GM19397 (cell line): Measurements from ENCODE around the gene AGTPBP1.
"Not testable (repeated sequence)": the region's sequence is repeated elsewhere in the genome, so short reads cannot be mapped to it uniquely, and the experiment has no call there.

Source experiments
- ATAC-seq: cut with Tn5 transposase; IDR thresholded peaks from one replicate; pipeline ENCODE4 v1.9.1; 2021; ENCODE audit warnings: mild to moderate bottlenecking, moderate library complexity; ENCODE audit not compliant: unreplicated experiment

AGTPBP1 gene

GRCh38 chr9:85645909-85646627 is 95.7 kb downstream of the AGTPBP1 start:
- no peak for ATAC-seq

- no peak for ATAC-seq
These were observed 101.3 kb downstream of the AGTPBP1 start for GRCh38 chr9:85640425-85640824.

GRCh38 chr9:85639675-85640186 is 102.0 kb downstream of the AGTPBP1 start:
- no peak for ATAC-seq

GRCh38 chr9:85631809-85632208 is 109.9 kb downstream of the AGTPBP1 start:
- no peak for ATAC-seq

- no peak for ATAC-seq
These were observed 111.1 kb downstream of the AGTPBP1 start for GRCh38 chr9:85630676-85631075.

- no peak for ATAC-seq
These were observed 124.5 kb downstream of the AGTPBP1 start for GRCh38 chr9:85617141-85617670.

GRCh38 chr9:85615792-85616191 is 126.0 kb downstream of the AGTPBP1 start:
- ATAC-seq = no peak

GRCh38 chr9:85610074-85610860 is 131.5 kb downstream of the AGTPBP1 start:
- peak; percentile 93 for ATAC-seq

- ATAC-seq = no peak
These were observed 135.8 kb downstream of the AGTPBP1 start for GRCh38 chr9:85605905-85606304.

- ATAC-seq = no peak
These were observed 137.8 kb downstream of the AGTPBP1 start for GRCh38 chr9:85603936-85604335.

- ATAC-seq = no peak
These were observed 139.0 kb downstream of the AGTPBP1 start for GRCh38 chr9:85602742-85603141.

GRCh38 chr9:85600675-85601263 is 141.0 kb downstream of the AGTPBP1 start:
- ATAC-seq = no peak

GRCh38 chr9:85599540-85600105 is 142.1 kb downstream of the AGTPBP1 start:
- no peak for ATAC-seq

GRCh38 chr9:85594316-85594715 is 147.4 kb downstream of the AGTPBP1 start:
- no peak for ATAC-seq

- ATAC-seq = no peak
These were observed 155.1 kb downstream of the AGTPBP1 start for GRCh38 chr9:85586684-85587083.

GRCh38 chr9:85577353-85577952 is 164.3 kb downstream of the AGTPBP1 start:
- no peak for ATAC-seq

GRCh38 chr9:85575868-85576267 is 165.9 kb downstream of the AGTPBP1 start:
- no peak for ATAC-seq

GRCh38 chr9:85573546-85573945 is 168.2 kb downstream of the AGTPBP1 start:
- ATAC-seq = not testable (repeated sequence)

- not testable (repeated sequence) for ATAC-seq
These were observed 168.8 kb downstream of the AGTPBP1 start for GRCh38 chr9:85572917-85573316.

- ATAC-seq = no peak
These were observed 171.8 kb downstream of the AGTPBP1 start for GRCh38 chr9:85569988-85570387.

GRCh38 chr9:85559526-85559925 is 182.2 kb downstream of the AGTPBP1 start:
- ATAC-seq = no peak
